Measurements from ENCODE around the gene LY6G5B. TPM values are rescaled to one million over a fixed set of nuclear protein-coding genes. Genes with fewer than 3 reads are reported as not detected.

Gene LY6G5B
- total RNA-seq, 1 experiment from 2014 or later, result 5.3 TPM

DNA sequence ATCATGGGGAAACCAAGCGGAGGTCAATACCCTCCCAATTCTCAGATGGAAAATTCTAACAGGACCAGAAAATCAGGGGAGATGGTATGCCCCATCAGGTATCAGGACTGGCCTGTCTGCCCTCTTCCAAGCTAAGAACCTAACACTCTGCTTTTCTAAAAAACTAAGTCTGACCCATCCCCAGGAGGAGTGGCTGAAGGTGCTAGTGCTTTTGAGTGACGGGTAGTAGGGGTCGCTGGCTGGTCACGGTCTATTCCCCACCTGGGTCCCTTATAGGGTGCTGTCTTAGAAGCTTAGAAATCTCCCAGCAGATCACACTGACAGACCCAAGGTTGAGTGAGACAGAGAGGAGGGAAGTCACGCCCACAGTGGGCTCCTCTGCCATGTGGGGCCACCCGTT, 23.8 kb downstream of the LY6G5B start:
- CTCF ChIA-PET, result no interaction called here
- POLR2A ChIA-PET (ENCODE audit: unreplicated experiment), result no interaction called here
- no peaks in the 10 kb centered on the region for H3K79me2 ChIP-seq (ENCODE audit: low read length)

DNA sequence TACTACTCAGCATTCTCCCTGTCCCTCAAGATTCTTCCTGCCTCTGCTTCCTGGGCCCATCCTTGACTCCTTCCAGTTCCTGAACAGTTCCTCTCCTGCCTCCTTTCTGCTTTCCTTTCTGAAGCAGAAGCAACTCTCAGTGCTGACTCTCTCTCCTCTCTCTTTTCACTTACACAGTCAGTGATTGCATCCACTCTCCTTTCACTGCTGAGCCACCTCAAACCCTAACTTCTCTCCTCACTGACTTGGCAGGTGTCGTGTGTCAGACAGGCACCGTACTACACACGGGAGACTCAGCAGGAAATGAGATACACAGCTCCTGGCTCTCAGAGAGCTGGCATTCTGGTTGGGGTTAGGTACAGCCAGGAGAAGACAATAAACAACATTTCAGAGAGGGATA, 27.8 kb downstream of the LY6G5B start:
- Histone ChIP-seq H4K20me1 (ENCODE audit: low read length) (no peaks in the 10 kb centered on the region), H3K9ac (ENCODE audit: low read length) (no peak overlapping the region), H3K27me3 (ENCODE audit: low read length) (no peaks in the 10 kb centered on the region), H2AFZ (ENCODE audit: low read length) (no peak overlapping the region), H3K9me2 (replicated peaks; ENCODE audit: low read length) (no peaks in the 10 kb centered on the region), H3F3A (ENCODE audit: low read length, unreplicated experiment) (no peaks in the 10 kb centered on the region), H3K27ac (ENCODE audit: low read length) (no peak overlapping the region), H3K4me2 (ENCODE audit: low read length) (no peak overlapping the region), H3K36me3 (ENCODE audit: low read depth, low read length) (peaks cover 3% of the 10 kb centered on the region; the same call in 1 of the 2 replicates), H3K9me3 (ENCODE audit: low read length) (no peaks in the 10 kb centered on the region), H3K79me2 (ENCODE audit: low read length) (peaks cover 20% of the 10 kb centered on the region), H3K4me3 (ENCODE audit: low read length) (no peak overlapping the region), H3K4me1 (ENCODE audit: insufficient read depth, low read length) (peaks cover 10% of the 10 kb centered on the region)
- intact Hi-C loops (cut with micrococcal nuclease), result no loop called here
- POLR2A ChIA-PET (ENCODE audit: unreplicated experiment), result no interaction called here
- TF ChIP-seq EZH2phosphoT487 (IDR thresholded peaks at IDR 0.05; ENCODE audit: borderline replicate concordance, low read length) (no peak), EZH2 (IDR thresholded peaks at IDR 0.05; ENCODE audit: low read length, unreplicated experiment) (no peak)
- TF ChIP-seq, protein P1, sequence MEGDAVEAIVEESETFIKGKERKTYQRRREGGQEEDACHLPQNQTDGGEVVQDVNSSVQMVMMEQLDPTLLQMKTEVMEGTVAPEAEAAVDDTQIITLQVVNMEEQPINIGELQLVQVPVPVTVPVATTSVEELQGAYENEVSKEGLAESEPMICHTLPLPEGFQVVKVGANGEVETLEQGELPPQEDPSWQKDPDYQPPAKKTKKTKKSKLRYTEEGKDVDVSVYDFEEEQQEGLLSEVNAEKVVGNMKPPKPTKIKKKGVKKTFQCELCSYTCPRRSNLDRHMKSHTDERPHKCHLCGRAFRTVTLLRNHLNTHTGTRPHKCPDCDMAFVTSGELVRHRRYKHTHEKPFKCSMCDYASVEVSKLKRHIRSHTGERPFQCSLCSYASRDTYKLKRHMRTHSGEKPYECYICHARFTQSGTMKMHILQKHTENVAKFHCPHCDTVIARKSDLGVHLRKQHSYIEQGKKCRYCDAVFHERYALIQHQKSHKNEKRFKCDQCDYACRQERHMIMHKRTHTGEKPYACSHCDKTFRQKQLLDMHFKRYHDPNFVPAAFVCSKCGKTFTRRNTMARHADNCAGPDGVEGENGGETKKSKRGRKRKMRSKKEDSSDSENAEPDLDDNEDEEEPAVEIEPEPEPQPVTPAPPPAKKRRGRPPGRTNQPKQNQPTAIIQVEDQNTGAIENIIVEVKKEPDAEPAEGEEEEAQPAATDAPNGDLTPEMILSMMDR (conservative IDR thresholded peaks at IDR 0.05; ENCODE audit: low read depth, low read length), result no peak
- ATAC-seq, result peak; percentile 25; the same call in 1 of the 2 replicates
- no TSS peak for BruUV-seq (replicated peaks)
- CTCF ChIA-PET, result interaction anchor here (0.6 kb wide), 1 partner anchor 1268 kb away, joined by 3 read pairs; no protein-coding TSS in a partner anchor
- DNase-seq, result no peak

More for the DNA sequence above, 23.8 kb downstream of the LY6G5B start:
- TF ChIP-seq EZH2 (IDR thresholded peaks at IDR 0.05; ENCODE audit: low read length, unreplicated experiment), result no peak
- no peak for TF ChIP-seq EZH2phosphoT487 (IDR thresholded peaks at IDR 0.05; ENCODE audit: borderline replicate concordance, low read length)
- TF ChIP-seq, protein P1 (conservative IDR thresholded peaks at IDR 0.05; ENCODE audit: low read depth, low read length), result no peak
- H3K4me1 ChIP-seq (ENCODE audit: insufficient read depth, low read length), result 0 out of 2 replicates have a peak, but pooled peaks cover 3% of the 10 kb centered on the region
- BruUV-seq (replicated peaks), result no TSS peak
- ATAC-seq (no peak), DNase-seq (no peak)
- no peak overlapping the region for H3K4me2 ChIP-seq (ENCODE audit: low read length)
- H3F3A ChIP-seq (ENCODE audit: low read length, unreplicated experiment), result no peaks in the 10 kb centered on the region
- H3K9me3 ChIP-seq (ENCODE audit: low read length), result no peaks in the 10 kb centered on the region
- no peak overlapping the region for H2AFZ ChIP-seq (ENCODE audit: low read length)
- no peak overlapping the region for H3K4me3 ChIP-seq (ENCODE audit: low read length)
- no peak overlapping the region for H3K27ac ChIP-seq (ENCODE audit: low read length)
- no peaks in the 10 kb centered on the region for H3K27me3 ChIP-seq (ENCODE audit: low read length)
- H4K20me1 ChIP-seq (ENCODE audit: low read length), result no peaks in the 10 kb centered on the region
- H3K9ac ChIP-seq (ENCODE audit: low read length), result no peak overlapping the region
- intact Hi-C loops (cut with micrococcal nuclease), result no loop called here
- H3K36me3 ChIP-seq (ENCODE audit: low read depth, low read length), result peaks cover 7% of the 10 kb centered on the region; the same call in 1 of the 2 replicates
- H3K9me2 ChIP-seq (replicated peaks; ENCODE audit: low read length), result no peaks in the 10 kb centered on the region

DNA sequence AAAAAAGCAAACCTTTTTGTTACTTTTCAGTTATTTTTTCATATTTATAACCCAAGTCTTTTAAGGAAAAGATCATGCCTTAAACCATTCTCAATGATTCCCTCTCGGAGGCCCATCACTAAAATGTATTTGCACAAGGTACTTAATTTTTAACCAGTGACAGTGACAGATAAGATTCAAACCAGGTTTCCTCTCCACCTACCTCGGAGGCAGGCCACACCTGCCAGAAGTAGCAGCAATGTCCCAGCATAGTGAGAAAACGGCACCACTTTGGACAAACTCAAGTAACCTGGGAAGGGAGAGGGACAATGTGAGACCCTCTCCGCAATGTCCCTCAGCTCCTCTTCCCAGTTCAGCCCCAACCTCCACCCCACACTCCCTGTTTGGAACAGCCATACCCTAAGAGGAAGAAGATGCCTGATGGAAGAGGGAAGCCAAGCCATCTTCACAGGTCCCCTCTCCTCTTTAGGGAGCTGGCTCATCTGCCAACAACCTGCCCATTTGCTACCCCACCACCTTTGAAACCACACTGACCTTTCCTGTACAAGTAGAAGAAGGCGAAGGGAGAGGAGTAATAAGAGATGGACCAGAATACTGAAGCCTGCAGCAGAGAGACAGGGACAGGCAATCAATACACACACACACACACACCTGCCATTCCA, 31.1 kb downstream of the LY6G5B start:
- CTCF ChIA-PET, result no interaction called here
- intact Hi-C loops (cut with micrococcal nuclease), result no loop called here
- no peak overlapping the region for H3K9ac ChIP-seq (ENCODE audit: low read length)

More for the DNA sequence above, 31.1 kb downstream of the LY6G5B start:
- Histone ChIP-seq H2AFZ (ENCODE audit: low read length) (no peak overlapping the region), H3K4me2 (ENCODE audit: low read length) (peak overlapping the region; percentile 95; the same call in 1 of the 2 replicates), H3K4me1 (ENCODE audit: insufficient read depth, low read length) (peaks cover 10% of the 10 kb centered on the region), H3K36me3 (ENCODE audit: low read depth, low read length) (peaks cover 3% of the 10 kb centered on the region; the same call in 1 of the 2 replicates), H3K79me2 (ENCODE audit: low read length) (peaks cover 25% of the 10 kb centered on the region), H4K20me1 (ENCODE audit: low read length) (no peaks in the 10 kb centered on the region), H3K9me2 (replicated peaks; ENCODE audit: low read length) (no peaks in the 10 kb centered on the region), H3K9me3 (ENCODE audit: low read length) (no peaks in the 10 kb centered on the region), H3F3A (ENCODE audit: low read length, unreplicated experiment) (no peaks in the 10 kb centered on the region), H3K4me3 (ENCODE audit: low read length) (peak overlapping the region; percentile 85; the same call in 1 of the 2 replicates), H3K27ac (ENCODE audit: low read length) (no peak overlapping the region), H3K27me3 (ENCODE audit: low read length) (no peaks in the 10 kb centered on the region)
- no peak for DNase-seq
- no peak for ATAC-seq
- BruUV-seq (replicated peaks), result no TSS peak
- TF ChIP-seq, protein P1 (conservative IDR thresholded peaks at IDR 0.05; ENCODE audit: low read depth, low read length), result no peak
- no peak for TF ChIP-seq EZH2 (IDR thresholded peaks at IDR 0.05; ENCODE audit: low read length, unreplicated experiment)
- no peak for TF ChIP-seq EZH2phosphoT487 (IDR thresholded peaks at IDR 0.05; ENCODE audit: borderline replicate concordance, low read length)
- POLR2A ChIA-PET (ENCODE audit: unreplicated experiment), result interaction anchor here (0.6 kb wide), 1 partner anchor 1090 kb away, joined by 5 read pairs; no protein-coding TSS in a partner anchor

All from PC-3 (cell line).